ENCODE results near the gene SEBOX. TPM values are rescaled to one million over a fixed set of nuclear protein-coding genes. Genes with fewer than 3 reads are reported as not detected.
"Not testable (repeated sequence)": the region's sequence is repeated elsewhere in the genome, so short reads cannot be mapped to it uniquely, and the experiment has no call there.

Gene SEBOX
- total RNA-seq, 1 experiment from 2014 or later = not detected

DNA sequence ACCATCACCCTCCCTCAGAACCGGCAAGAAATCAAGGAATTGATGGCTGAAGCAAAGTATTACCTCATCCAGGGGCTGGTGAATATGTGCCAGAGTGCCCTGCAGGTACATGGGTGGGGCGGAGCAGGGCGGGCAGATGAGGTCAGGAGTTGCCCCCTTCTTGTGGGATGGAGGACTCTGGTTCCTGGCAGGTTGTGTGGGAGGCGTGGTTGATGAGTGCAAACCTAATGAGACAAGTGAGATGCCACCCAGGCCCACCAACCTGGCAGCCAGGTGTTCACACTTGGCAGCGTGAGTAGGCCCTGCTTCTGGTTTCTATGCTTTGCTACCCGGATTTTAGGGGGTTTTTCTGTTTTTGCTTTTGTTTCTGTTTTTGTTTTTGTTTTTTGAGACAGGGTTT lies 24.6 kb downstream of the SEBOX start:
- Histone ChIP-seq H3K9me2 (replicated peaks; ENCODE audit: low read length) (no peaks in the 10 kb centered on the region), H3K79me2 (ENCODE audit: low read length) (peaks cover 38% of the 10 kb centered on the region), H3K9ac (ENCODE audit: low read length) (no peak overlapping the region), H3K4me1 (ENCODE audit: insufficient read depth, low read length) (peaks cover 17% of the 10 kb centered on the region), H3F3A (ENCODE audit: low read length, unreplicated experiment) (no peaks in the 10 kb centered on the region), H3K9me3 (ENCODE audit: low read length) (no peaks in the 10 kb centered on the region), H3K4me3 (ENCODE audit: low read length) (no peak overlapping the region), H3K27ac (ENCODE audit: low read length) (no peak overlapping the region), H2AFZ (ENCODE audit: low read length) (no peak overlapping the region), H3K27me3 (ENCODE audit: low read length) (no peaks in the 10 kb centered on the region), H4K20me1 (ENCODE audit: low read length) (0 out of 2 replicates have a peak, but pooled peaks cover 6% of the 10 kb centered on the region), H3K36me3 (ENCODE audit: low read depth, low read length) (peaks cover 4% of the 10 kb centered on the region; the same call in 1 of the 2 replicates), H3K4me2 (ENCODE audit: low read length) (no peak overlapping the region)
- ATAC-seq (no peak), DNase-seq (no peak)
- CTCF ChIA-PET = no interaction called here
- intact Hi-C loops (cut with micrococcal nuclease) = no loop called here
- TF ChIP-seq EZH2 (IDR thresholded peaks at IDR 0.05; ENCODE audit: low read length, unreplicated experiment) (no peak), EZH2phosphoT487 (IDR thresholded peaks at IDR 0.05; ENCODE audit: borderline replicate concordance, low read length) (no peak)
- TF ChIP-seq, protein P1, sequence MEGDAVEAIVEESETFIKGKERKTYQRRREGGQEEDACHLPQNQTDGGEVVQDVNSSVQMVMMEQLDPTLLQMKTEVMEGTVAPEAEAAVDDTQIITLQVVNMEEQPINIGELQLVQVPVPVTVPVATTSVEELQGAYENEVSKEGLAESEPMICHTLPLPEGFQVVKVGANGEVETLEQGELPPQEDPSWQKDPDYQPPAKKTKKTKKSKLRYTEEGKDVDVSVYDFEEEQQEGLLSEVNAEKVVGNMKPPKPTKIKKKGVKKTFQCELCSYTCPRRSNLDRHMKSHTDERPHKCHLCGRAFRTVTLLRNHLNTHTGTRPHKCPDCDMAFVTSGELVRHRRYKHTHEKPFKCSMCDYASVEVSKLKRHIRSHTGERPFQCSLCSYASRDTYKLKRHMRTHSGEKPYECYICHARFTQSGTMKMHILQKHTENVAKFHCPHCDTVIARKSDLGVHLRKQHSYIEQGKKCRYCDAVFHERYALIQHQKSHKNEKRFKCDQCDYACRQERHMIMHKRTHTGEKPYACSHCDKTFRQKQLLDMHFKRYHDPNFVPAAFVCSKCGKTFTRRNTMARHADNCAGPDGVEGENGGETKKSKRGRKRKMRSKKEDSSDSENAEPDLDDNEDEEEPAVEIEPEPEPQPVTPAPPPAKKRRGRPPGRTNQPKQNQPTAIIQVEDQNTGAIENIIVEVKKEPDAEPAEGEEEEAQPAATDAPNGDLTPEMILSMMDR (conservative IDR thresholded peaks at IDR 0.05; ENCODE audit: low read depth, low read length) = no peak
- POLR2A ChIA-PET (ENCODE audit: unreplicated experiment) = no interaction called here
- BruUV-seq (replicated peaks) = no TSS peak

DNA sequence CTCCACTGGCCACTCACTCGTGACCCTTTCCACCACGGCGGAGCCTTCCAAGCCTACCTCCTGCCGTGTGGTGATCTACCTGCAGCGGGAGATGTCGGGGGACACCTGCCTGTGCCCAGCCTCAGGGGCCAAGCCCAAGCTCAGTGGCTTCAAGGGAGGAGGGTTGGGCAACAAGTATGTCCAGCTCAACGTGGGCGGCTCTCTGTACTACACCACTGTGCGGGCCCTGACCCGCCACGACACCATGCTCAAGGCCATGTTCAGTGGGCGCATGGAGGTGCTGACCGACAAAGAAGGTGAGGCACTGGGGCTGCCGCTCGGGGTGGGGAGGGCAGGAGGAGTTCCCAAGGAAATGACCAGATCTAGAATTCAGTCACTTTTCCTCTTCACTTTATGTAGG lies 25.6 kb downstream of the SEBOX start:
- CTCF ChIA-PET = no interaction called here
- Histone ChIP-seq H3F3A (ENCODE audit: low read length, unreplicated experiment) (no peaks in the 10 kb centered on the region), H3K9ac (ENCODE audit: low read length) (no peak overlapping the region), H4K20me1 (ENCODE audit: low read length) (0 out of 2 replicates have a peak, but pooled peaks cover 6% of the 10 kb centered on the region), H2AFZ (ENCODE audit: low read length) (no peak overlapping the region), H3K79me2 (ENCODE audit: low read length) (peaks cover 46% of the 10 kb centered on the region), H3K4me2 (ENCODE audit: low read length) (no peak overlapping the region), H3K27me3 (ENCODE audit: low read length) (no peaks in the 10 kb centered on the region), H3K9me2 (replicated peaks; ENCODE audit: low read length) (no peaks in the 10 kb centered on the region), H3K9me3 (ENCODE audit: low read length) (no peaks in the 10 kb centered on the region), H3K36me3 (ENCODE audit: low read depth, low read length) (no peaks in the 10 kb centered on the region; the same call in 1 of the 2 replicates), H3K4me3 (ENCODE audit: low read length) (no peak overlapping the region), H3K27ac (ENCODE audit: low read length) (no peak overlapping the region), H3K4me1 (ENCODE audit: insufficient read depth, low read length) (peaks cover 19% of the 10 kb centered on the region)
- no TSS peak for BruUV-seq (replicated peaks)
- DNase-seq = no peak
- no peak for ATAC-seq
- intact Hi-C loops (cut with micrococcal nuclease) = no loop called here
- POLR2A ChIA-PET (ENCODE audit: unreplicated experiment) = no interaction called here
- TF ChIP-seq EZH2 (IDR thresholded peaks at IDR 0.05; ENCODE audit: low read length, unreplicated experiment) (no peak), EZH2phosphoT487 (IDR thresholded peaks at IDR 0.05; ENCODE audit: borderline replicate concordance, low read length) (no peak)
- TF ChIP-seq, protein P1 (conservative IDR thresholded peaks at IDR 0.05; ENCODE audit: low read depth, low read length) = no peak

DNA sequence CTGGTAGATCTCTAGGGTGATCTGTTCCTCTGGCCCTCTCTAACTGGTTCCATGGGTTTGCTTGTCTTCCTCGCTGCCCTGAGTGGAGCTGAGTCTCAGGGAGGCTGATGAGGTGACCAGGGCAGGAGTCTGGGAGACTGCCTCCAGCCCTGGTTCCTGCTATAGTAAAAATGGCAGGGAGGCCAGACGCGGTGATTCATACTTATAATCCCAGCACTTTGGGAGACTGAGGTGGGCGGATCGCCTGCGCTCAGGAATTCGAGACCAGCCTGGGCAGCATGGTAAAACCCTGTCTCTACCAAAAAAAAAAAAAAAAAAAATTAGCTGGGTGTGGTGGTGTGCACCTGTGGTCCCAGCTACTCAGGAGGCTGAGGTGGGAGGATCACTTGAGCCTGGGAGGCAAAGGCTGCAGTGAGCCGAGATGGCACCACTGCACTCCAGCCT lies 26.2 kb downstream of the SEBOX start:
- CTCF ChIA-PET; H4K20me1 ChIP-seq (ENCODE audit: low read length); H3K4me2 ChIP-seq (ENCODE audit: low read length); H2AFZ ChIP-seq (ENCODE audit: low read length); POLR2A ChIA-PET (ENCODE audit: unreplicated experiment); H3K27ac ChIP-seq (ENCODE audit: low read length); H3K9me3 ChIP-seq (ENCODE audit: low read length); H3K36me3 ChIP-seq (ENCODE audit: low read depth, low read length); H3K9ac ChIP-seq (ENCODE audit: low read length); intact Hi-C loops (cut with micrococcal nuclease); H3K4me3 ChIP-seq (ENCODE audit: low read length); H3K9me2 ChIP-seq (replicated peaks; ENCODE audit: low read length); DNase-seq; BruUV-seq (replicated peaks); H3F3A ChIP-seq (ENCODE audit: low read length, unreplicated experiment); H3K27me3 ChIP-seq (ENCODE audit: low read length); ATAC-seq: not testable (repeated sequence)
- Histone ChIP-seq H3K4me1 (ENCODE audit: insufficient read depth, low read length) (peaks cover 25% of the 10 kb centered on the region), H3K79me2 (ENCODE audit: low read length) (peaks cover 52% of the 10 kb centered on the region)
